IMR-90 (cell line): ENCODE measurements around the gene SBF2. TPM values are rescaled to one million over a fixed set of nuclear protein-coding genes. Genes with fewer than 3 reads are reported as not detected.
A peak's percentile ranks its signal among the peaks of the same experiment; 100 is the strongest.

Source experiments
- ATAC-seq: fragments of 200-7000 bp; cut with Tn5 transposase; 2 replicates; pipeline ENCODE4 v1.9.1; 2020; ENCODE audit warnings: low read depth, mild to moderate bottlenecking, moderate library complexity
- BruUV-seq: library from RNA; stranded (reverse); fragments of 400-500 nt; replicated peaks from 2 replicates; lab custom pipeline; 2021; lab: Mats Ljungman, UMichigan
- CTCF ChIA-PET: fragments of 300-600 bp; formaldehyde crosslinking; extraction: SDS; loops from one replicate; lab custom pipeline; 2021; ENCODE audit warnings: antibody characterized with exemption; lab: Yijun Ruan, JAX
- POLR2A ChIA-PET: fragments of 300-600 bp; sonication (Branson Sonifier 250); formaldehyde crosslinking; loops from one replicate; lab custom pipeline; 2022; ENCODE audit warnings: antibody characterized with exemption; ENCODE audit not compliant: unreplicated experiment; lab: Charles Lee
- DNase-seq: peaks from one replicate; pipeline ENCODE4 v3.0.0; 2013
- H2AFZ ChIP-seq: replicated peaks from 2 replicates; pipeline ENCODE3; 2013; ENCODE audit warnings: low read length, mild to moderate bottlenecking; ENCODE audit not compliant: poor library complexity
- H2AK5ac ChIP-seq: 2 replicates; pipeline ENCODE4 v1.6.1; 2013; ENCODE audit warnings: low read depth, low read length, inconsistent platforms
- H2AK9ac ChIP-seq: replicated peaks from 2 replicates; pipeline ENCODE3; 2013; ENCODE audit warnings: mild to moderate bottlenecking, low read depth, low read length, moderate library complexity; ENCODE audit not compliant: poor library complexity
- H2BK120ac ChIP-seq: 2 replicates; pipeline ENCODE4 v1.6.1; 2013; ENCODE audit warnings: low read depth, low read length, inconsistent platforms
- H2BK15ac ChIP-seq: 3 replicates; pipeline ENCODE4 v1.6.1; 2013; ENCODE audit warnings: low read depth, low read length, inconsistent platforms
- H2BK20ac ChIP-seq: 2 replicates; pipeline ENCODE4 v1.6.1; 2013; ENCODE audit warnings: low read depth, mild to moderate bottlenecking, inconsistent platforms, low read length, moderate library complexity
- H2BK5ac ChIP-seq: 2 replicates; pipeline ENCODE4 v1.6.1; 2013; ENCODE audit warnings: mild to moderate bottlenecking, low read depth, low read length, inconsistent platforms; ENCODE audit not compliant: poor library complexity, severe bottlenecking
- H3K14ac ChIP-seq: replicated peaks from 2 replicates; pipeline ENCODE4 v1.6.1; 2013; ENCODE audit warnings: low read depth, low read length, inconsistent platforms
- H3K18ac ChIP-seq: 2 replicates; pipeline ENCODE4 v1.6.1; 2013; ENCODE audit warnings: low read depth, low read length, control low read depth
- H3K23ac ChIP-seq: 2 replicates; pipeline ENCODE4 v1.6.1; 2013; ENCODE audit warnings: low read depth, low read length, inconsistent platforms
- H3K27ac ChIP-seq: 2 replicates; pipeline ENCODE4 v1.5.1; 2013; ENCODE audit warnings: mild to moderate bottlenecking, control low read depth, low read length; ENCODE audit not compliant: insufficient read depth
- H3K27me3 ChIP-seq: 2 replicates; pipeline ENCODE4 v1.6.1; 2013; ENCODE audit warnings: low read length; ENCODE audit not compliant: control insufficient read depth, insufficient read depth
- H3K36me3 ChIP-seq: 2 replicates; pipeline ENCODE4 v1.6.1; 2013; ENCODE audit warnings: low read length, mixed read lengths; ENCODE audit not compliant: control insufficient read depth, insufficient read depth
- H3K4ac ChIP-seq: 2 replicates; pipeline ENCODE4 v1.6.1; 2013; ENCODE audit warnings: low read depth, low read length, inconsistent platforms
- H3K4me1 ChIP-seq: 2 replicates; pipeline ENCODE4 v1.6.1; 2013; ENCODE audit warnings: low read length, mixed read lengths; ENCODE audit not compliant: control insufficient read depth, insufficient read depth
- H3K4me2 ChIP-seq: 2 replicates; pipeline ENCODE4 v1.6.1; 2013; ENCODE audit warnings: low read depth, mild to moderate bottlenecking, control low read depth, low read length, moderate library complexity
- H3K4me3 ChIP-seq: 2 replicates; pipeline ENCODE4 v1.5.1; 2013; ENCODE audit warnings: low read depth, mild to moderate bottlenecking, control low read depth, low read length, moderate library complexity; ENCODE audit not compliant: insufficient read depth
- H3K56ac ChIP-seq: 2 replicates; pipeline ENCODE4 v1.6.1; 2013; ENCODE audit warnings: low read length, inconsistent platforms; ENCODE audit not compliant: insufficient read depth; ENCODE audit errors: extremely low read depth
- H3K79me1 ChIP-seq, 2 experiments: 2 replicates each; pipeline ENCODE4 v1.6.1; 2013; ENCODE audit warnings: low read length in 2 of 2, inconsistent platforms in 1 of 2, low read depth in 1 of 2
- H3K9ac ChIP-seq: 2 replicates; pipeline ENCODE4 v1.6.1; 2013; ENCODE audit warnings: low read depth, low read length, control low read depth
- H3K9me1 ChIP-seq: 2 replicates; pipeline ENCODE4 v1.6.1; 2013; ENCODE audit warnings: low read length, inconsistent platforms; ENCODE audit not compliant: insufficient read depth
- H3K9me3 ChIP-seq: 2 replicates; pipeline ENCODE4 v1.6.1; 2013; ENCODE audit warnings: low read length; ENCODE audit not compliant: control insufficient read depth, insufficient read depth
- H4K20me1 ChIP-seq: 2 replicates; pipeline ENCODE4 v1.6.1; 2013; ENCODE audit warnings: low read length, inconsistent platforms; ENCODE audit not compliant: insufficient read depth
- H4K5ac ChIP-seq: 2 replicates; pipeline ENCODE4 v1.6.1; 2013; ENCODE audit warnings: mild to moderate bottlenecking, low read depth, low read length, control low read depth
- H4K8ac ChIP-seq, 2 experiments: 2 replicates each; pipeline ENCODE4 v1.6.1; 2013; ENCODE audit warnings: low read depth in 2 of 2, low read length in 2 of 2, control low read depth in 1 of 2, inconsistent platforms in 1 of 2
- H4K91ac ChIP-seq: 2 replicates; pipeline ENCODE4 v1.6.1; 2013; ENCODE audit warnings: low read depth, low read length, inconsistent platforms; ENCODE audit not compliant: insufficient read depth
- BHLHE40 ChIP-seq: fragments of 150-350 bp; IDR thresholded peaks from 2 replicates; pipeline ENCODE4 v1.6.1; 2016; ENCODE audit warnings: mild to moderate bottlenecking, low read depth, low read length
- CEBPB ChIP-seq: IDR thresholded peaks from 2 replicates; pipeline ENCODE4 v1.6.1; 2012; ENCODE audit warnings: low read depth, low read length, improper control_type of control experiment
- FOS ChIP-seq: fragments of 150-350 bp; IDR thresholded peaks from 2 replicates; pipeline ENCODE4 v1.6.1; 2016; ENCODE audit warnings: low read depth, low read length
- MAFK ChIP-seq: IDR thresholded peaks from 2 replicates; pipeline ENCODE4 v1.6.1; 2012; ENCODE audit warnings: low read depth, low read length, improper control_type of control experiment
- MAZ ChIP-seq: IDR thresholded peaks from 2 replicates; pipeline ENCODE4 v1.6.1; 2012; ENCODE audit warnings: low read depth, mild to moderate bottlenecking, low read length, improper control_type of control experiment, moderate library complexity, borderline replicate concordance
- MXI1 ChIP-seq: IDR thresholded peaks from 2 replicates; pipeline ENCODE4 v1.6.1; 2012; ENCODE audit warnings: low read depth, mild to moderate bottlenecking, low read length, moderate library complexity, borderline replicate concordance
- NFE2L2 ChIP-seq: fragments of 150-350 bp; IDR thresholded peaks from 2 replicates; pipeline ENCODE4 v1.6.1; 2016; ENCODE audit warnings: low read depth, mild to moderate bottlenecking, low read length
- POLR2A ChIP-seq: IDR thresholded peaks from 2 replicates; pipeline ENCODE4 v1.6.1; 2012; ENCODE audit warnings: mild to moderate bottlenecking, low read depth, low read length
- RAD21 ChIP-seq: IDR thresholded peaks from 2 replicates; pipeline ENCODE4 v1.6.1; 2012; ENCODE audit warnings: low read length, improper control_type of control experiment
- RCOR1 ChIP-seq: IDR thresholded peaks from 2 replicates; pipeline ENCODE4 v1.6.1; 2012; ENCODE audit warnings: mild to moderate bottlenecking, low read length, improper control_type of control experiment; ENCODE audit not compliant: insufficient replicate concordance
- SMC3 ChIP-seq: fragments of 150-350 bp; IDR thresholded peaks from 2 replicates; pipeline ENCODE4 v1.6.1; 2016; ENCODE audit warnings: low read depth, mild to moderate bottlenecking, antibody characterized with exemption, low read length, moderate library complexity
- WGBS, 2 experiments: methylation state at CpG; one replicate each; pipeline versions ENCODE4 v1.1.5 to v1.1.7; 2013; ENCODE audit warnings: missing lambda C conversion rate in 2 of 2; ENCODE audit not compliant: insufficient read length in 1 of 2; ENCODE audit errors: extremely low coverage in 2 of 2; 5-methylcytosine and 5-hydroxymethylcytosine counted together
- dilution Hi-C: fragments of 300-500 bp; cut with HindIII; formaldehyde crosslinking; loops from one replicate; pipeline ENCODE4 v1.14.3; 2018; ENCODE audit warnings: low sequenced_read_pairs; ENCODE audit not compliant: unreplicated experiment
- in situ Hi-C: fragments of 300-500 bp; cut with MboI; formaldehyde crosslinking; loops from 3 replicates; pipeline ENCODE4 v1.14.3; 2019; ENCODE audit warnings: low sequenced_read_pairs, inconsistent platforms, mixed read lengths
- intact Hi-C: fragments of 100-400 bp; cut with micrococcal nuclease; formaldehyde crosslinking; loops from 2 replicates; pipeline ENCODE4 v1.10.0; 2022
- polyA plus RNA-seq, 3 experiments: library from polyadenylated mRNA; depleted of rRNA; stranded (reverse); fragments of >200 nt; gene quantifications; 2 replicates each; pipeline ENCODE4 v1.2.3, GENCODE V29; 2012; ENCODE audit warnings: low replicate concordance in 1 of 3
- total RNA-seq: library from RNA; depleted of rRNA; stranded (reverse); fragments of >200 nt; gene quantifications from 2 replicates; pipeline ENCODE4 v1.2.3, GENCODE V29; 2012
- TF ChIP-seq, protein P1 (sequence below): fragments of 150-350 bp; IDR thresholded peaks from 2 replicates; pipeline ENCODE4 v1.6.1; 2017; ENCODE audit warnings: mild to moderate bottlenecking, antibody characterized with exemption, low read length, low read depth

Gene SBF2
- total and polyA plus RNA-seq, 2 of the 4 experiments (the other 2 are of a cell fraction) = 23.8 to 51.8 TPM

DNA sequence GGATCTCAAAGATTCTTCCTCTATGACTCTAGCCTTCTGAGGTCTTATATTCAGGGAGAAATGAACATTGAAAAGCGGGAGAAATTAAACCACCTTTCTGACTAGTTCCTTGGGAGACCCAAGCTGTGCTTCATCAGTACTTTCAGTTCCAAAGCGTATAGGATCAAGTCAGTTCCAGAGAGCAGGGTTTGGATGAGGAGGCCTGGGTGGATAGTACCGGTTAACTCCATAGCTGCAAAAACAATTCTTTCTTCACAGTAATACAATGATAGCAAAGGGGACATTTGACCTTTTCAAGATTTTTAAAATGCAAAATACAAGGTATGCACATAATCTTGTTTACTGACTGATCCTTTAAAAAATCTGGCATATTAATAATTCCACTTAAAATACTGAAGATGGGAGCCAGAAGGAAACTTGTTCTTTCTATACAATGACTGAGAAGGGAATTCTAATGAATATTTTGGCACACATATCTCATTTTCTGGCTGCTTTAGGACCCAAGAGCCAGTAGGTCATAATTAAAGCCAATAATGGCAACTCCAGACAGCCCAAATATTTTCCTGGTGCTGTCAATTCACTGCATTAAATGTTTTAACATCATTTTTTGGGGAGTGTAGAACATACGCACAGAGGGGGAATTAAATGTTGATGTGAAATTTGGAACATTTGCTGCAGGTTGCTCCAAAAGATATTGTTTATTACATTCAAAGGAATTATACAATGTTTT lies 26.9 kb upstream of the SBF2 start (continued):
- no peak for TF ChIP-seq NFE2L2

DNA sequence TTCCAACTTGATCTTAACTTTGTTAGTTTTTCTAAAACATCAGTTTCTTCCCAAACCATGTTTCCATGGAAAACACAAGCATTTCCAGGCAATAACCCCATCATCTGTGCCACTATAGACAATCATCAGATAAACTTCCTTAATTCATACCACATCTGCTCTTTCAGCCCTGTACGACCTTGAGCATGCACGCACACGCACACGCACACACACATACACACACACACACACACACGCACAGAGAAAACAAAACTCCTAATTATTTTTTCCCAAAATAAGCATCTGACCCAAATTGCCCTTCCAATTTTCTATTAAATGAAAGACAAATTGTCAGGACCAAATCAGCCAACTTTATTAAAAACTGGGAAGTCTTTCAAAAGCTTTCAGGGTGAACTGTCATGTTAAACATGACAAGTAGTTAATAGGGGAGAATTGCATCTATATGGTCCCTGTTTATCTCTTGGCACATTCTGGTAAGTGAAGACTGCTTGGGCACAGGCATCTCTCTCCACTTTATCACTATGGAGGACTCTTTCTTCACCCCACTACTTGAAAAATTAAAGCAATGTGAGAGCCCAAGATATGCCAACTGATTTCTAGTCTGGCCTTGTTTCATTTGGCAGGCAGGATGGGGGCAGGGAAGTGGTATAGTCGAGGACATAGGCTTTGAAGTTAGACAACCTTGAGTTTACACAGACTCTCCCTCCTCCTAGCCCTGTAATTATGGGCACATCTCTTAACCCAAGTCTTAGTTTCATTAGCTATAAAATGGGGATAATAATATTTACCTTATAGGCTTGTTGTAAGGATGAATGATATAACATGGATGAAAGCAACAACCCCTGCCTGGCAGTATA lies 25.9 kb upstream of the SBF2 start:
- no peak overlapping the region for H2BK120ac ChIP-seq
- no peak overlapping the region for H3K23ac ChIP-seq
- no peak overlapping the region for H3K4me3 ChIP-seq
- DNase-seq (no peak), ATAC-seq (no peak)
- peaks cover 0 to 6% of the 10 kb centered on the region in 2 experiments; a peak in 2 of 4 replicates for H3K79me1 ChIP-seq
- in situ Hi-C loops (loop anchor here (5.0 to 25.0 kb wide), 2 partner anchors 558 to 708 kb away; no protein-coding TSS in a partner anchor), intact Hi-C loops (loop anchor here (10.0 kb wide), 1 partner anchor 205 kb away; no protein-coding TSS in a partner anchor), dilution Hi-C loops (no loop called here)
- H3K27me3 ChIP-seq = no peaks in the 10 kb centered on the region
- no peak overlapping the region for H3K18ac ChIP-seq
- no peak overlapping the region for H3K4me2 ChIP-seq
- H3K14ac ChIP-seq = no peak overlapping the region
- H3K56ac ChIP-seq = no peak overlapping the region
- no peak overlapping the region for H2BK15ac ChIP-seq
- H4K8ac ChIP-seq = no peak overlapping the region
- H3K4me1 ChIP-seq = peaks cover 29% of the 10 kb centered on the region
- TF ChIP-seq RAD21 (no peak), MXI1 (no peak), NFE2L2 (no peak), MAZ (no peak), BHLHE40 (no peak), MAFK (no peak), CEBPB (no peak), RCOR1 (no peak), SMC3 (no peak), POLR2A (no peak), FOS (no peak)
- TF ChIP-seq, protein P1, sequence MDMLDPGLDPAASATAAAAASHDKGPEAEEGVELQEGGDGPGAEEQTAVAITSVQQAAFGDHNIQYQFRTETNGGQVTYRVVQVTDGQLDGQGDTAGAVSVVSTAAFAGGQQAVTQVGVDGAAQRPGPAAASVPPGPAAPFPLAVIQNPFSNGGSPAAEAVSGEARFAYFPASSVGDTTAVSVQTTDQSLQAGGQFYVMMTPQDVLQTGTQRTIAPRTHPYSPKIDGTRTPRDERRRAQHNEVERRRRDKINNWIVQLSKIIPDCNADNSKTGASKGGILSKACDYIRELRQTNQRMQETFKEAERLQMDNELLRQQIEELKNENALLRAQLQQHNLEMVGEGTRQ = no peak
- H2AK9ac ChIP-seq = no peak overlapping the region
- H3K9me1 ChIP-seq = peaks cover 11% of the 10 kb centered on the region
- CTCF ChIA-PET = interaction anchor here (1.0 kb wide), 1 partner anchor 46 kb away, joined by 3 read pairs; no protein-coding TSS in a partner anchor
- no peaks in the 10 kb centered on the region for H3K36me3 ChIP-seq
- no peaks in the 10 kb centered on the region for H4K20me1 ChIP-seq
- BruUV-seq = no TSS peak
- no peak overlapping the region for H3K4ac ChIP-seq
- no peak overlapping the region for H2BK20ac ChIP-seq
- 75 to 100% methylated on average over 1 to 2 of the region's 6 CpGs for WGBS, 2 experiments
- H3K9ac ChIP-seq = no peak overlapping the region
- POLR2A ChIA-PET = interaction anchor here (0.6 kb wide), 1 partner anchor 10 kb away, joined by 3 read pairs; no protein-coding TSS in a partner anchor
- no peak overlapping the region for H3K27ac ChIP-seq
- no peak overlapping the region for H2AFZ ChIP-seq
- H4K91ac ChIP-seq = no peak overlapping the region
- peak overlapping the region; percentile 28; the same call in 1 of the 2 replicates for H2AK5ac ChIP-seq
- no peak overlapping the region for H4K5ac ChIP-seq
- no peaks in the 10 kb centered on the region for H3K9me3 ChIP-seq
- H2BK5ac ChIP-seq = no peak overlapping the region
